Measurements from ENCODE around the gene PHACTR2.
"Not testable (repeated sequence)": the region's sequence is repeated elsewhere in the genome, so short reads cannot be mapped to it uniquely, and the experiment has no call there.

PHACTR2 gene

GRCh38 chr6:143642403-143642802 is 35.4 kb upstream of the PHACTR2 start:
- Mint-ChIP-seq H3K27ac (no peak overlapping the region), H3K9me3 (no peaks in the 10 kb centered on the region), H3K27me3 (ENCODE audit: low read depth) (no peaks in the 10 kb centered on the region), H3K4me1 (no peaks in the 10 kb centered on the region), H3K4me3 (no peak overlapping the region), H3K36me3 (ENCODE audit: low read depth) (no peaks in the 10 kb centered on the region)
- no peak for TF ChIP-seq CTCF (IDR thresholded peaks at IDR 0.05; ENCODE audit: unreplicated experiment in 3 of 3)

GRCh38 chr6:143647191-143647590 is 30.6 kb upstream of the PHACTR2 start:
- Mint-ChIP-seq H3K36me3 (ENCODE audit: low read depth) (no peaks in the 10 kb centered on the region), H3K27ac (peak overlapping the region in 1 of 3 experiments; percentile 48), H3K9me3 (no peaks in the 10 kb centered on the region), H3K27me3 (ENCODE audit: low read depth) (no peaks in the 10 kb centered on the region), H3K4me3 (no peak overlapping the region), H3K4me1 (no peaks in the 10 kb centered on the region)
- no peak for TF ChIP-seq CTCF (IDR thresholded peaks at IDR 0.05; ENCODE audit: unreplicated experiment in 3 of 3)

- Mint-ChIP-seq H3K27ac (peak overlapping the region in 1 of 3 experiments; percentile 48), H3K36me3 (ENCODE audit: low read depth) (no peaks in the 10 kb centered on the region), H3K9me3 (no peaks in the 10 kb centered on the region), H3K27me3 (ENCODE audit: low read depth) (no peaks in the 10 kb centered on the region), H3K4me1 (no peaks in the 10 kb centered on the region), H3K4me3 (no peak overlapping the region)
- TF ChIP-seq CTCF (IDR thresholded peaks at IDR 0.05; ENCODE audit: unreplicated experiment in 3 of 3), result no peak
These were observed 30.0 kb upstream of the PHACTR2 start for GRCh38 chr6:143647732-143648131.

- H3K27ac Mint-ChIP-seq; H3K36me3 Mint-ChIP-seq (ENCODE audit: low read depth): not testable (repeated sequence)
These were observed 28.4 kb upstream of the PHACTR2 start for GRCh38 chr6:143649319-143649718.

GRCh38 chr6:143651328-143651727 is 26.4 kb upstream of the PHACTR2 start:
- not testable (repeated sequence) for H3K27ac Mint-ChIP-seq; H3K9me3 Mint-ChIP-seq; H3K36me3 Mint-ChIP-seq (ENCODE audit: low read depth); H3K4me1 Mint-ChIP-seq; H3K27me3 Mint-ChIP-seq (ENCODE audit: low read depth); H3K4me3 Mint-ChIP-seq

More at GRCh38 chr6:143649319-143649718, 28.4 kb upstream of the PHACTR2 start:
- not testable (repeated sequence) for H3K9me3 Mint-ChIP-seq; H3K4me3 Mint-ChIP-seq; H3K4me1 Mint-ChIP-seq; H3K27me3 Mint-ChIP-seq (ENCODE audit: low read depth)

GRCh38 chr6:143652841-143653331 is 24.9 kb upstream of the PHACTR2 start:
- Mint-ChIP-seq H3K4me1 (no peaks in the 10 kb centered on the region), H3K27ac (no peak overlapping the region), H3K4me3 (no peak overlapping the region), H3K9me3 (peaks cover 5% of the 10 kb centered on the region), H3K36me3 (ENCODE audit: low read depth) (no peaks in the 10 kb centered on the region), H3K27me3 (ENCODE audit: low read depth) (no peaks in the 10 kb centered on the region)
- no peak for TF ChIP-seq CTCF (IDR thresholded peaks at IDR 0.05; ENCODE audit: unreplicated experiment in 3 of 3)

- Mint-ChIP-seq H3K4me3 (no peak overlapping the region), H3K4me1 (no peaks in the 10 kb centered on the region), H3K27ac (no peak overlapping the region), H3K27me3 (ENCODE audit: low read depth) (no peaks in the 10 kb centered on the region), H3K36me3 (ENCODE audit: low read depth) (peaks cover 7% of the 10 kb centered on the region), H3K9me3 (peaks cover 19% of the 10 kb centered on the region)
- no peak for TF ChIP-seq CTCF (IDR thresholded peaks at IDR 0.05; ENCODE audit: unreplicated experiment in 3 of 3)
These were observed 22.2 kb upstream of the PHACTR2 start for GRCh38 chr6:143655541-143655940.

Measured in nephron (organoid).